ENCODE results near the gene CHAT.

The CHAT gene

GRCh38 chr10:49656845-49657493, 43.1 kb downstream of the CHAT start:
- DNase-seq (no peak), ATAC-seq (no peak)
- no peak overlapping the region for H3K4me3 Mint-ChIP-seq
- H3K36me3 Mint-ChIP-seq (ENCODE audit: low read depth) = no peaks in the 10 kb centered on the region
- H3K4me1 Mint-ChIP-seq = no peaks in the 10 kb centered on the region
- H3K9me3 Mint-ChIP-seq = peaks cover 13% of the 10 kb centered on the region
- peaks cover 5% of the 10 kb centered on the region for H3K27me3 Mint-ChIP-seq
- no peak overlapping the region for H3K27ac Mint-ChIP-seq

GRCh38 chr10:49657606-49658005, 43.8 kb downstream of the CHAT start:
- ATAC-seq (no peak), DNase-seq (no peak)
- H3K27ac Mint-ChIP-seq = no peak overlapping the region
- peaks cover 2% of the 10 kb centered on the region for H3K27me3 Mint-ChIP-seq
- H3K4me1 Mint-ChIP-seq = no peaks in the 10 kb centered on the region
- H3K36me3 Mint-ChIP-seq (ENCODE audit: low read depth) = no peaks in the 10 kb centered on the region
- peaks cover 13% of the 10 kb centered on the region for H3K9me3 Mint-ChIP-seq
- H3K4me3 Mint-ChIP-seq = no peak overlapping the region

- Mint-ChIP-seq H3K27ac (no peak overlapping the region), H3K36me3 (ENCODE audit: low read depth) (no peaks in the 10 kb centered on the region), H3K27me3 (no peaks in the 10 kb centered on the region), H3K4me3 (no peak overlapping the region), H3K9me3 (peaks cover 13% of the 10 kb centered on the region), H3K4me1 (no peaks in the 10 kb centered on the region)
- ATAC-seq (no peak), DNase-seq (no peak)
Measured at GRCh38 chr10:49661140-49661856, 47.5 kb downstream of the CHAT start.

GRCh38 chr10:49662169-49662830, 48.5 kb downstream of the CHAT start:
- Mint-ChIP-seq H3K9me3 (peaks cover 13% of the 10 kb centered on the region), H3K4me1 (no peaks in the 10 kb centered on the region), H3K4me3 (no peak overlapping the region), H3K36me3 (ENCODE audit: low read depth) (no peaks in the 10 kb centered on the region), H3K27ac (no peak overlapping the region), H3K27me3 (no peaks in the 10 kb centered on the region)
- no peak for DNase-seq
- no peak for ATAC-seq

- H3K36me3 Mint-ChIP-seq (ENCODE audit: low read depth) = no peaks in the 10 kb centered on the region
- no peaks in the 10 kb centered on the region for H3K27me3 Mint-ChIP-seq
- no peak overlapping the region for H3K27ac Mint-ChIP-seq
- no peak overlapping the region for H3K4me3 Mint-ChIP-seq
- no peaks in the 10 kb centered on the region for H3K4me1 Mint-ChIP-seq
- H3K9me3 Mint-ChIP-seq = peaks cover 13% of the 10 kb centered on the region
- DNase-seq (no peak), ATAC-seq (no peak)
Measured at GRCh38 chr10:49663596-49663995, 49.8 kb downstream of the CHAT start.

GRCh38 chr10:49664006-49664841, 50.4 kb downstream of the CHAT start:
- Mint-ChIP-seq H3K36me3 (ENCODE audit: low read depth) (no peaks in the 10 kb centered on the region), H3K9me3 (peaks cover 6% of the 10 kb centered on the region), H3K27me3 (peaks cover 1% of the 10 kb centered on the region), H3K27ac (no peak overlapping the region), H3K4me1 (no peaks in the 10 kb centered on the region), H3K4me3 (no peak overlapping the region)
- DNase-seq (no peak), ATAC-seq (no peak)

- Mint-ChIP-seq H3K9me3 (peaks cover 1% of the 10 kb centered on the region), H3K27me3 (peaks cover 4% of the 10 kb centered on the region), H3K27ac (no peak overlapping the region), H3K36me3 (ENCODE audit: low read depth) (no peaks in the 10 kb centered on the region), H3K4me1 (no peaks in the 10 kb centered on the region), H3K4me3 (no peak overlapping the region)
- no peak for DNase-seq
- no peak for ATAC-seq
Measured at GRCh38 chr10:49664842-49665355, 51.1 kb downstream of the CHAT start.

GRCh38 chr10:49666054-49666615, 52.3 kb downstream of the CHAT start:
- Mint-ChIP-seq H3K36me3 (ENCODE audit: low read depth) (no peaks in the 10 kb centered on the region), H3K27me3 (peaks cover 4% of the 10 kb centered on the region), H3K9me3 (no peaks in the 10 kb centered on the region), H3K4me1 (no peaks in the 10 kb centered on the region), H3K27ac (no peak overlapping the region), H3K4me3 (no peak overlapping the region)
- no peak for DNase-seq
- ATAC-seq = no peak

- Mint-ChIP-seq H3K9me3 (no peaks in the 10 kb centered on the region), H3K4me3 (no peak overlapping the region), H3K36me3 (ENCODE audit: low read depth) (no peaks in the 10 kb centered on the region), H3K4me1 (no peaks in the 10 kb centered on the region), H3K27ac (no peak overlapping the region), H3K27me3 (peaks cover 9% of the 10 kb centered on the region)
- DNase-seq (no peak), ATAC-seq (no peak)
Measured at GRCh38 chr10:49666685-49667084, 52.8 kb downstream of the CHAT start.

GRCh38 chr10:49667991-49668390, 54.2 kb downstream of the CHAT start:
- no peak overlapping the region for H3K27ac Mint-ChIP-seq
- H3K9me3 Mint-ChIP-seq = no peaks in the 10 kb centered on the region
- ATAC-seq (no peak), DNase-seq (no peak)
- no peaks in the 10 kb centered on the region for H3K4me1 Mint-ChIP-seq
- peaks cover 16% of the 10 kb centered on the region for H3K27me3 Mint-ChIP-seq
- no peaks in the 10 kb centered on the region for H3K36me3 Mint-ChIP-seq (ENCODE audit: low read depth)
- H3K4me3 Mint-ChIP-seq = no peak overlapping the region

GRCh38 chr10:49668684-49669083, 54.8 kb downstream of the CHAT start:
- no peak overlapping the region for H3K27ac Mint-ChIP-seq
- H3K36me3 Mint-ChIP-seq (ENCODE audit: low read depth) = no peaks in the 10 kb centered on the region
- ATAC-seq (no peak), DNase-seq (no peak)
- H3K4me3 Mint-ChIP-seq = no peak overlapping the region
- H3K9me3 Mint-ChIP-seq = no peaks in the 10 kb centered on the region
- peaks cover 21% of the 10 kb centered on the region for H3K27me3 Mint-ChIP-seq
- H3K4me1 Mint-ChIP-seq = no peaks in the 10 kb centered on the region

GRCh38 chr10:49678827-49679479, 65.1 kb downstream of the CHAT start:
- peaks cover 4% of the 10 kb centered on the region for H3K4me1 Mint-ChIP-seq
- DNase-seq (no peak), ATAC-seq (no peak)
- H3K27ac Mint-ChIP-seq = no peak overlapping the region
- H3K27me3 Mint-ChIP-seq = peaks cover 38% of the 10 kb centered on the region
- H3K4me3 Mint-ChIP-seq = no peak overlapping the region
- peaks cover 9% of the 10 kb centered on the region for H3K36me3 Mint-ChIP-seq (ENCODE audit: low read depth)
- H3K9me3 Mint-ChIP-seq = peaks cover 19% of the 10 kb centered on the region

- Mint-ChIP-seq H3K27me3 (peaks cover 38% of the 10 kb centered on the region), H3K27ac (no peak within 1 kb of the TSS), H3K9me3 (peaks cover 19% of the 10 kb centered on the region), H3K4me1 (peaks cover 4% of the 10 kb centered on the region), H3K4me3 (no peak within 1 kb of the TSS), H3K36me3 (ENCODE audit: low read depth) (peaks cover 9% of the 10 kb centered on the region)
- peak; percentile 59 for ATAC-seq
- peak; percentile 23 for DNase-seq
Measured at GRCh38 chr10:49679480-49679893, 65.7 kb downstream of the CHAT start, which contains the start of gene C10orf53. TSS of gene C10orf53 (plus strand) at chr10:49679651. CDS start at chr10:49679698, 47 bp downstream.
